ENCODE measurements around the gene ZNF564. TPM values are rescaled to one million over a fixed set of nuclear protein-coding genes. Genes with fewer than 3 reads are reported as not detected.

ZNF564 gene
- total RNA-seq, 2 experiments from 2014 or later: 6.2 to 7.4 TPM

DNA sequence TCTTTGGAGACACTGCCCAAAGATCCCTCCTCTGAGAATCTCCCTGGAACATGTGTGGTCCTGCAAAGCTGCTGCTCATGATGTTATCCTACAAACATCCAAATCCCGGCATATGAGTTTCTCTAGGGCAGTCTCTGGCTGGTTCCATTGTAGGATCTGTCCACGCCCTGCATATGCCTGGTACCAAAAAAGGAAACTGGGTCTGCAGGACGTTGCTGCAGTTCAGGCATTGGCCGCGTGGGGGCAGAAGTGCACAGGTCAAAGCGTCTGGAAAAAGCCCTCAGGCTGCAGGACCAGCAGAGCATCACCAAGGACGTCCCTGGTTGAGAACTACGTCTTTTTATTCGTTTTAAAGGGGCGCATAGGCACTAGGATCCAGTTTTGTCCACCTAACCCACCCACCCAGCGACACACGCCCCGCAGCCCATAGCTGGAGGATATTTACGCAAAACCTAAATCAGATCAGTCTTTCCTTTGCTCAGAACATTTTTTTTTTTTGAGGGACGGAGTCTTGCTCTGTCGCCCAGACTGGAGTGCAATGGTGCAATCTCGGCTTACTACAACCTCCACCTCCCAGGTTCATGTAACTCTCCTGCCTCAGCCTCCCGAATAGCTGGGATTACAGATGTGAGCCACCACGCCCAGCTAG is 12.9 kb upstream of the ZNF564 start:
- H3K27ac Mint-ChIP-seq: no peak overlapping the region
- ChIA-PET POLR2A (interaction anchor here (0.7 to 1.2 kb wide), 2 partner anchors 11 to 133 kb away, joined by 5 to 6 read pairs; partner anchors contain the start of gene FBXW9), CTCF (interaction anchor here (0.7 to 2.4 kb wide), 20 partner anchors 9 to 685 kb away, joined by 3 to 19 read pairs (median 4); partner anchors contain the start of genes MAN2B1, WDR83, ZNF490 and ZNF564)
- no peak overlapping the region for H3K4me3 Mint-ChIP-seq
- ATAC-seq (peak; percentile 99), DNase-seq (peak; percentile 96)
- H3K4me1 Mint-ChIP-seq (ENCODE audit: low read depth): peaks cover 4% of the 10 kb centered on the region
- TF ChIP-seq, protein P1, sequence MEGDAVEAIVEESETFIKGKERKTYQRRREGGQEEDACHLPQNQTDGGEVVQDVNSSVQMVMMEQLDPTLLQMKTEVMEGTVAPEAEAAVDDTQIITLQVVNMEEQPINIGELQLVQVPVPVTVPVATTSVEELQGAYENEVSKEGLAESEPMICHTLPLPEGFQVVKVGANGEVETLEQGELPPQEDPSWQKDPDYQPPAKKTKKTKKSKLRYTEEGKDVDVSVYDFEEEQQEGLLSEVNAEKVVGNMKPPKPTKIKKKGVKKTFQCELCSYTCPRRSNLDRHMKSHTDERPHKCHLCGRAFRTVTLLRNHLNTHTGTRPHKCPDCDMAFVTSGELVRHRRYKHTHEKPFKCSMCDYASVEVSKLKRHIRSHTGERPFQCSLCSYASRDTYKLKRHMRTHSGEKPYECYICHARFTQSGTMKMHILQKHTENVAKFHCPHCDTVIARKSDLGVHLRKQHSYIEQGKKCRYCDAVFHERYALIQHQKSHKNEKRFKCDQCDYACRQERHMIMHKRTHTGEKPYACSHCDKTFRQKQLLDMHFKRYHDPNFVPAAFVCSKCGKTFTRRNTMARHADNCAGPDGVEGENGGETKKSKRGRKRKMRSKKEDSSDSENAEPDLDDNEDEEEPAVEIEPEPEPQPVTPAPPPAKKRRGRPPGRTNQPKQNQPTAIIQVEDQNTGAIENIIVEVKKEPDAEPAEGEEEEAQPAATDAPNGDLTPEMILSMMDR (IDR thresholded peaks at IDR 0.05): peak; percentile 85
- intact Hi-C loops (cut with micrococcal nuclease): loop anchor here (5.0 kb wide), 1 partner anchor 103 kb away; the partner anchor contains the start of genes MAN2B1 and WDR83
- H3K9me3 Mint-ChIP-seq: no peaks in the 10 kb centered on the region
- no peaks in the 10 kb centered on the region for H3K27me3 Mint-ChIP-seq
- H3K36me3 Mint-ChIP-seq (ENCODE audit: low read depth): no peaks in the 10 kb centered on the region

DNA sequence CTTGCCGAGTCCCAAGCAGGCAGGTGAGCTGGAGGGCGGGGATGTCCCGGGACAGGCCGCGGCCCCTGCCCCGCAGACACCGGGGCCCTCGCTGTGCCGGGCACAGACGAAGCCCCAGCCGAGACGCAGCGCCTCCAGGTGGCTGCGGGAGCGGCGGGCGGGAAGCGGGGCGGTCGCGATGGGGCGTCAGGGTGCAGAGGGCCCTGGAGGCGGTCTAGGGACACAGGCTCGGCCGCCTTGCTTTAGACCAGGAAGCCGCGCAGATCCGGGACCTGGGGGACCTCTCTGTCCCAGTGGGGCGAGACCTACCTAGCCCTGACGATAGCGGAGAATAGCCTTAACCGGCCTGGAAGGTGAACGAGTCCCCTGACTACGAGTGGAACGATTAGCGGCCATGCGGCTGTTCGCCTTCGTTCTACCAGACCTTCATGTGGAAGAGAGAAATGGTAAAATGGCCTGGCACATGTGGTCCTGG is 4.2 kb upstream of the ZNF564 start:
- ChIA-PET CTCF (interaction anchor here (1.4 kb wide), 1 partner anchor 8 kb away, joined by 5 read pairs; no protein-coding TSS in a partner anchor), POLR2A (no interaction called here)
- TF ChIP-seq, protein P1 (IDR thresholded peaks at IDR 0.05): no peak
- Mint-ChIP-seq H3K4me3 (no peak overlapping the region), H3K27me3 (no peaks in the 10 kb centered on the region), H3K27ac (no peak overlapping the region), H3K36me3 (ENCODE audit: low read depth) (no peaks in the 10 kb centered on the region), H3K9me3 (no peaks in the 10 kb centered on the region), H3K4me1 (ENCODE audit: low read depth) (peaks cover 8% of the 10 kb centered on the region)
- DNase-seq (no peak), ATAC-seq (no peak)
- intact Hi-C loops (cut with micrococcal nuclease): no loop called here

DNA sequence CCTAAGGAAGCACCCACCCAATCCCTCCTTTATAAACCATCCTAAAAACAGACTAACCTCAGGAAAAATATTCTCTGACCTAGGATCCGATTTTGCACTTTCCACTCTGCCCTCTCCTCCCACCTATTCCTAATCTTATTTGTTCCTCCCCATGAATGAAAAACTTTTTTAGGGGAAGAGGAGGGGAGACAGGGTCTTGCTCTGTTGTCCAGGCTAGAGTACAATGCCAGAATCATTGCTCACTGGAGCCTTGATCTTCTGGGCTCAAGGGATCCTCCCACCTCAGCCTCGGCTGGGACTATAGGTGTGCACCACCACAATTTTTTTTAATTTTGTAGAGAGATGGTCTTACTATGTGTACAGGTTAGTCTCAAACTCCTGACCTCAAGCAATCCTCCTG is 4.4 kb downstream of the ZNF564 start:
- no peak for ATAC-seq
- CTCF ChIA-PET: no interaction called here
- no peak overlapping the region for H3K4me3 Mint-ChIP-seq
- no peaks in the 10 kb centered on the region for H3K27me3 Mint-ChIP-seq
- peaks cover 51% of the 10 kb centered on the region for H3K4me1 Mint-ChIP-seq (ENCODE audit: low read depth)
- TF ChIP-seq, protein P1 (IDR thresholded peaks at IDR 0.05): no peak
- POLR2A ChIA-PET: no interaction called here
- H3K36me3 Mint-ChIP-seq (ENCODE audit: low read depth): peaks cover 30% of the 10 kb centered on the region
- intact Hi-C loops (cut with micrococcal nuclease): no loop called here
- DNase-seq: no peak
- H3K9me3 Mint-ChIP-seq: peaks cover 4% of the 10 kb centered on the region
- peak overlapping the region; percentile 70 for H3K27ac Mint-ChIP-seq

DNA sequence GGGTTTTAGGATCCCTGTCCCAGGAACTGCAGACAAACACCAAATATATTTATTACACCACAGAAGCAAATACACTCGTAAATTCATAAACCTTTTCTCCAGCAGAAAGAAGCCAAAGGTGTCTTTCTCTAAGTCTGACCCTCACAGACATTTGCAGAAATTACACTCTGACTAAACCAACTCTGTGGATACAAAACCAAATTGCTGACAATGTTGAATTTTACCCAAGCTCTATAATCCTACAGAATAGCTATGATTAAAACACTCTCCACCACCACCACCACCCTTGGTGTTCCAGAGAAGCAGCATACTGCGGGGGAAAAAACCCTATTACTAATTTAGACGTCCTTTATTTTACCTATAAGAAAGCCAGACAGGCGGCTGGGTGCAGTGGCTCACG is 5.2 kb downstream of the ZNF564 start:
- peaks cover 48% of the 10 kb centered on the region for H3K4me1 Mint-ChIP-seq (ENCODE audit: low read depth)
- no peak overlapping the region for H3K4me3 Mint-ChIP-seq
- DNase-seq (no peak), ATAC-seq (no peak)
- ChIA-PET CTCF (interaction anchor here (0.6 to 0.9 kb wide), 2 partner anchors 8 to 50 kb away, joined by 3 read pairs; no protein-coding TSS in a partner anchor), POLR2A (interaction anchor here (0.9 kb wide), 1 partner anchor 68 kb away, joined by 6 read pairs; no protein-coding TSS in a partner anchor)
- peak overlapping the region; percentile 69 for H3K27ac Mint-ChIP-seq
- TF ChIP-seq, protein P1 (IDR thresholded peaks at IDR 0.05): no peak
- peaks cover 4% of the 10 kb centered on the region for H3K9me3 Mint-ChIP-seq
- peaks cover 30% of the 10 kb centered on the region for H3K36me3 Mint-ChIP-seq (ENCODE audit: low read depth)
- intact Hi-C loops (cut with micrococcal nuclease): no loop called here
- H3K27me3 Mint-ChIP-seq: no peaks in the 10 kb centered on the region

DNA sequence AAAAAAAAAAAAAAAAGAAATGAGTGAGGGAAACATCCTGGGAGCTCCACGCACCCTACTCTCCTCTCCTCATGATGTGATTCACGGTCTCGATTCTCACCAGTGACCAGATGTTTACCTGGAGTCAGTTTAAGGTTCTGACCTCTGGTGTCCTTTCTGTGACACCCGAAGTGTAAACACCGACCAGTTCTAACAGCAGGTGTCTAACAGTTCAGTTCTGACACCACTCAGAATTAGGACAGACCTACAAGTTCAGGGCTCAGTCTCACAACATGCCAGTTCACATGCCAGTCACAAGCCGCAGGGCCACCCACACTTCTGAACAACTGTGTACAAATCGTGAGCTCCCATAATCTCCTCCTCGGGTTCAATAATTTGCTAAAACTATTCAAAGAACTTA is 6.0 kb downstream of the ZNF564 start:
- Mint-ChIP-seq H3K27me3 (no peaks in the 10 kb centered on the region), H3K9me3 (peaks cover 4% of the 10 kb centered on the region), H3K4me1 (ENCODE audit: low read depth) (peaks cover 49% of the 10 kb centered on the region), H3K27ac (peak overlapping the region; percentile 69), H3K4me3 (no peak overlapping the region), H3K36me3 (ENCODE audit: low read depth) (peaks cover 31% of the 10 kb centered on the region)
- DNase-seq (no peak), ATAC-seq (no peak)
- ChIA-PET POLR2A (interaction anchor here (0.9 kb wide), 1 partner anchor 67 kb away, joined by 6 read pairs; no protein-coding TSS in a partner anchor), CTCF (interaction anchor here (0.6 kb wide), 1 partner anchor 50 kb away, joined by 3 read pairs; no protein-coding TSS in a partner anchor)
- TF ChIP-seq, protein P1 (IDR thresholded peaks at IDR 0.05): no peak
- intact Hi-C loops (cut with micrococcal nuclease): no loop called here
